GM12892 (cell line): ENCODE data around the gene STAG1.
A peak's percentile ranks its signal among the peaks of the same experiment; 100 is the strongest.
"Not testable (repeated sequence)": the region's sequence is repeated elsewhere in the genome, so short reads cannot be mapped to it uniquely, and the experiment has no call there.

Source experiments
- DNase-seq: peaks from one replicate; pipeline ENCODE4 v3.0.0; 2011; ENCODE audit not compliant: insufficient read length
- FAIRE-seq: peaks from 2 replicates; lab custom pipeline; 2011; peaks lifted over from hg19 to GRCh38; lab: Jason Lieb, UNC
- POLR2A ChIP-seq: IDR thresholded peaks from 2 replicates; pipeline ENCODE4 v1.6.1; 2011; ENCODE audit warnings: low read depth, low read length, control low read depth
- POLR2AphosphoS5 ChIP-seq: IDR thresholded peaks from 2 replicates; pipeline ENCODE4 v1.6.1; 2011; ENCODE audit warnings: low read depth, low read length, control low read depth
- TAF1 ChIP-seq: IDR thresholded peaks from 2 replicates; pipeline ENCODE4 v1.6.1; 2011; ENCODE audit warnings: low read depth, mild to moderate bottlenecking, control low read depth, low read length, borderline replicate concordance

STAG1 gene

DNA sequence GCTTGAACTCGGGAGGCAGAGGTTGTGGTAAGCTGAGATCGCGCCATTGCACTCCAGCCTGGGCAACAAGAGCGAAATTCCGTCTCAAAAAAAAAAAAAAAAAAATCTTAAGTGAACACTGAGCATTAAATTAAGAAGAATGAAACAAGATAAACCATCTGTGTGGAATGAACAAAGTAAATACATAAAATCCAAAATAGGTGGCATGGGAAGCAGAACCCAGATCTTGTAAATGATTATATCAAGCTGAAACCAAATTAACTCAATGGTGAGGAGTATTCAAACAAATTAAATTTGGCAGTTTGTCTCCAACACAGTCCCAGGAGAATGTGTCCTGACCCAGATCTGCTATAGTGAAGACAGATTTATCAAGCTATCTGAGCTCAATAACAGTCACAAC, 32.1 kb downstream of the STAG1 start:
- no peak for FAIRE-seq
- DNase-seq: no peak
- TF ChIP-seq TAF1 (no peak), POLR2A (no peak), POLR2AphosphoS5 (no peak)

DNA sequence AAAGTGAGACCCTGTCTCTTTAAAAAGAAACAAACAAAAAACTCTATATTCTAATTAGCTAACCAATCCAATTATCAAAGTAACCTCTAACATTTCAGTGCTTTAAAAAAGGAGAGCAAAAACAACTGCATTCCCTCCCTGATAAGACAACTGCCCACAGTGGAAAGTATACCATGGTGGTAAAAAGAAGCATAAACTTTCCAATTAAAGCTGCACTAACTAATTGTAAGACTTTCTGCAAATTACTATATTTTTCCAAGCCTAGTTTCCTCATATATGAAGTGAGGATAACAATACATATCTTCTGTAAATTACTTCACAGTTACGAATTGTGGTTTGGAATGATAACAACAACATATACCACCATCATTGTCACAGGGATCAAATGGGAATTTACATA, 35.5 kb downstream of the STAG1 start:
- FAIRE-seq (peak; percentile 68), DNase-seq (no peak)
- TF ChIP-seq TAF1: no peak

DNA sequence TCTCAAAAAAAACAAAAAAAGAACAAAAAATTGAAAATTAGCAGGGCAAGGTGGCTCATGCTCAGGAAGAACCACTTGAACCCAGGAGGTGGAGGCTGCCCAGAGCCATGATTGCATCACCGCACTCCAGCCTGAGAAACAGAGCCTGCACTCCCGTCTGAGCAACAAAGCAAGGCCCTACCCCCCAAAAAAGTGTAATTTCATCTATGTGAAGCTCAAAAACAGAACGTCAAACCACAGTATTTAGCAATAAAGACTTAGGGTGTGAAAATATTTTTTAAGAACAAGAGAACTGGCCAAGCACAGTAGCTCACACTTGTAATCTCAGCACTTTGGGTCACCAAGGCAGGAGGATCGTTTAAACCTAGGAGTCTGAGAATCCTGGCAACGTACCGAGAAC, 38.2 kb downstream of the STAG1 start:
- TF ChIP-seq TAF1 (no peak), POLR2AphosphoS5 (no peak), POLR2A (no peak)
- DNase-seq: no peak
- no peak for FAIRE-seq

DNA sequence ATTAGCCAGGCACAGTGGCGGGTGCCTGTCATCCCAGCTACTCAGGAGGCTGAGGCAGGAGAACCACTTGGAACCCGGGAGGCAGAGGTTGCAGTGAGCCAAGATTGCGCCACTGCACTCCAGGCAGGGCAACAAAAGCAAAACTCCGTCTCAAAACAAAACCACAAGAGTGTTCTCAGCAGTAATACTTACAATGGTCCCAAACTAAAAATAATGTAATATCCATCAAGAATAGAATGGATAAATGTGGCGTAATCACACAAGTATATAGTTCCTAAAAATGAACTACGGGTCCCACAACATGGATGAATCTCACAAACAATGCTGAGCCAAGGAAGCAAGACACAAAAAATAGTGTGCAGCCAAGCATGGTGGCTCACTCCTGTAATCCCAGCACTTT, 39.2 kb downstream of the STAG1 start:
- no peak for FAIRE-seq
- DNase-seq: no peak
- TF ChIP-seq TAF1 (no peak), POLR2AphosphoS5 (no peak), POLR2A (no peak)

DNA sequence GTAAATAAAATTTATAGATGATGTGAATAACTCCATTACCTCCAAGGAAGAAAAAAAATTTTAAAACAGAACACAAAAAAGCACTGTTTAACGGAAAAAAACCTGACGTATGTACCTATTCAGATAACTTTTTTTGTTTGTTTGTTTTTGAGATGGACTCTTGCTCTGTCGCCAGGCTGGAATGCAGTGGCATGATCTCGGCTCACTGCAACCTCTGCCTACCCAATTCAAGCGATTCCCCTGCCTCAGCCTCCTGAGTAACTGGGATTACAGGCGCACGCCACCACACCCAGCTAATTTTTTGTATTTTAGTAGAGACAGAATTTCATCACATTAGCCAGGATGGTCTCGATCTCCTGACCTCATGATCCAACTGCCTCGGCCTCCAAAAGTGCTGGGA, 40.3 kb downstream of the STAG1 start:
- FAIRE-seq, DNase-seq: not testable (repeated sequence)

DNA sequence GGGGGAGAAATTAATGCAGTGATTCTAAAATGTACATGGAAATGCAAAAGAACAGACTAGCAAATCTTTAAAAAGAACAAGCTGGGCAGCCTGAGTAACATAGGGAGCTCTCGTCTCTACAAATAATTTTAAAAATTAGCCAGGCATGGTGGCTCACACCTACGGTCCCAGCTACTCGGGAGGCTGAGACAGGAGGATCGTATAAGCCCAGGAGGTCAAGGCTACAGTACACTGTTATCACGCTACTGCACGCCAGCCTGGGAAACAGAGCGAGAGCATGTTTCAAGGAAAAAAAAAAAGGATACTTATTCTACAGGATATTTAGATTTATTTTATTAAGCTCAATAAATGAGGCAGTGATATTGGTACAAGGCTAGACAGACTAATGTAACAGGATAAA, 40.9 kb downstream of the STAG1 start:
- TF ChIP-seq POLR2A: no peak
- no peak for TF ChIP-seq TAF1
- no peak for TF ChIP-seq POLR2AphosphoS5
- no peak for DNase-seq
- no peak for FAIRE-seq

DNA sequence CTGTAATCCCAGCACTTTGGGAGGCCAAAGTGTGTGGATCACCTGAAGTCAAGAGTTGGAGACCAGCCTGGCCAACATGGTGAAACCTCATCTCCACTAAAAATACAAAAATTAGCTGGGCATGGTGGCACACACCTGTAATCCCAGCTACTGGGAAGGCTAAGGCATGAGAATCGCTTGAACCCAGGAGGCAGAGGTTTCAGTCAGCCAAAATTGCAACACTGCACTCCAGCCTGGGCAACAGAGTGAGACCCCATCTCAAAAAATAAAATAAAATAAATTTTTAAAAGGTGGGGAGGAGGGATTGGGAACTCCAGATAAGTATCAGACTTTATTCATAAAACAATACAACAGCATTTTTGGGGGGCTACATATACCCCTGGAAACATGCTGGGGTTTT, 42.4 kb downstream of the STAG1 start:
- FAIRE-seq, DNase-seq: not testable (repeated sequence)

DNA sequence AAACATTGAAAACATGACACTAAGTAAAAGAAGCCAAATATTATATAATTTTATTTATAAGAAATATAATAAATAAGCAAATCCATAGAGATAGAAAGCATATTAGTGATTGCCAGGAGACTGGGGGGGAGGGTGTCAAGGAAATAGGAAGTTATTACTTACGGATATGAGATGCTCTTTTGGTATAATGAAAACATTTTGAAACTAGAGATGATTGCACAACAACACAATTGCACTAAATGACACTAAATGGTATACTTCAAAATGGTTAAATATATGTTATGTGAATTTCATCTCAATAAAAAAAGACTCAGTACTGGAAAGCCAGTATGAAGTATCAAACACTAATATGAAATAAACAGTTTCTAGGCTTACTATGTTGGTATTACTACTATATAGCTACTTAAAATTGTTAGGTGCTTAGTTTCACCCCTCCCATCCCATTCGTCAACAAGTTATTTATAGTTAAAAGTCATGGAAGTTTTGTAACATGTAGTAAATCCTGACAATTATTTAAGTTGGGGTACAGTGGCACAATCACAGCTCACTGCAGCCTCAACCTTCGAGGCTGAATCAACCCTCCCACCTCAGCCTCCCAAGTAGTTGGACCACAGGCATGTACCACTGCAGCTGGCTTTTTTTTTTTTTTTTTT, 43.7 kb downstream of the STAG1 start:
- no peak for TF ChIP-seq TAF1
- TF ChIP-seq POLR2A: no peak
- no peak for TF ChIP-seq POLR2AphosphoS5
- no peak for FAIRE-seq
- no peak for DNase-seq

DNA sequence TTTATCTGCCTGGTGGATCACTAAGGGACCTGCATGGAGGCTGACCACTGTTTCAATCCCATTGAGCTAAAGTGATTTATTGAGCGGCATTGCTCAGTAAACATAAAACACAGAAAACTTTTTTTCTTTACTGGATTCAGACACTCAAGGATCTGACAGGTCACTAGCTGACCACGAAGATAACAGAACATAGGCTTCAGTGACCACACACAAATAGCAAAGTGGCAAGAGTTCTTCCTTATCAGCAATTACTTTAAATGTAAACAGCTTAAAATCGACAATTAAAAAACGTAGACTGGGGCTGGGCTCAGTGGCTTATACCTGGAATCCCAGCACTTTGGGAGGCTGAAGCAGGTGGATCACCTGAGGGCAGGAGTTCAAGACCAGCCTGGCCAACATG, 48.7 kb downstream of the STAG1 start:
- no peak for TF ChIP-seq TAF1
- no peak for TF ChIP-seq POLR2AphosphoS5
- no peak for FAIRE-seq
- no peak for DNase-seq

DNA sequence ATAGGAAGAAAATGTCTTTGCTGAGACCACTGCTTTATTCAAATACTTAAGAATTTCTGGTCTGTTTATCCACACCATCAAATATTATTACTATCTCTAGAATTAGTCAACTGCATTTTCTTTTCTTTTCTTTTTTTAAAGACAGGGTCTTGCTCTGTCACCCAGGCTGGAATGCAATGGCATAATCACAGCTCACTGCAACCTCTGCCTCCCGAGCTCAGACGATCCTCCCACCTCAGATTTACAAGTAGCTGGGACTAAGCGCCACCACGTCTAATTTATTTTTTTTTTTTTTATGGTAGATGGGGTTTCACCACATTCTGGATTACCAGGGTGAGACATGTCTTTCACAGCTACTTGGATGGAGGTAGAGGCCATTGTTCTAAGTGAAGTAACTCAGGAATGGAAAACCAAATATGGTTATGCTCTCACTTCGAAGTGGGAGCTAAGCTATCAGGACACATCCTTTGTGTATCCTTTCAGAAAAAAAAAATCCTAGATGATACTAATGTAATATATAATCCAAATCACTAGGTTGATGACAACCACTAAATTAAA, 52.8 kb downstream of the STAG1 start:
- DNase-seq (no peak), FAIRE-seq (no peak)
- TF ChIP-seq TAF1 (no peak), POLR2A (no peak), POLR2AphosphoS5 (no peak)

DNA sequence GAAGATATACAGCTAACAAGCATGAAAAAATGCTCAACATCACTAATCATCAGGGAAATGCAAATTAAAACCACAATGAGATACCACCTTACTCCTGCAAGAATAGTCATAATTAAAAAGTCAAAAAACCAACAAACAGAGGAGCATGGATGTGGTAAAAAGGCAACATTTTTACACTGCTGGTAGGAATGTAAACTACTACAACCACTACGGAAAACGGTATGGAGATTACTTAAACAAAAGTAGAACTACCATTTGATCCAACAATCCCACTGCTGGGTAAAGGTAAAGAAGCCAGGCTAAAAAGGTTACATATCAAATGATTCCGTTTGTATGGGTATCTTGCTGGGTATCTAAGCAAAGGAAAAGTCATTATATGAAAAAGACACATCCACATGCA, 53.8 kb downstream of the STAG1 start:
- TF ChIP-seq POLR2A (no peak), POLR2AphosphoS5 (no peak)
- FAIRE-seq (no peak), DNase-seq (no peak)

DNA sequence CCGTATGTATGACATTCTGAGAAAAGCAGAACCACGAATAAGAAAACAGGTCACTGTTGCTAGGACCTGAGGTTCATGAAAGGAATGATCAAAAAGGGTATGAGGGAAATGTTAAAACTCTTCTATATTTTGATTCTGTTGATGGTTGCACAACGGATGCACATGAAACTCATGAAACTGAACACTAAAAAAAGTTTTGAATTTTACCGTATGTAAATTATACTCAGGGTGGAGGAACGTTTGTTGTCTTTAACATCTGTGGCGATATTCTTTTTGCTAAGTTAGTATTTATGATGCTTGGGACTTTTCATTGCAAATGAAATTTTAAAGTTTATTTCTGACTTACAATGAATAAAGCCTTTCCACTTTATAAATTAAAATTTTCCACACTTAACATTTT, 55.4 kb downstream of the STAG1 start:
- FAIRE-seq (no peak), DNase-seq (no peak)
- no peak for TF ChIP-seq POLR2AphosphoS5
- TF ChIP-seq TAF1: no peak
- no peak for TF ChIP-seq POLR2A

DNA sequence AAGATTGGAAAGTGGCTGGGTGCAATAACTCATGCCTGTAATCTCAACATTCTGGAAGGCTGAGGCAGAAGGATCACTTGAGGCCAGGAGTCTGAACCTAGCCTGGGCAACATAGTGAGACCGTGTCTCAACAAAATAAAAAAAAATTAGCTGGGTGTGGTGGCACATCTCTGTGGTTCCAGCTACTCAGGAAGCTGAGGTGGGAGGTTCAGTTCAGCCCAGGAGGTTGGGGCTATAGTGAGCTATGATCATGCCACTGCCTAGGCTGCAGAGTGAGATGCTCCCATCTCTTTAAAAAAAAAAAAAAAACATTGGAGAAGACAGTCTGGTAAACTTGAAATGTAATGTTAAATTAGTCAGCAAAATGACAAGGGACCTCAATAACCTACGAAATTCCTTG, 57.9 kb downstream of the STAG1 start:
- no peak for FAIRE-seq

DNA sequence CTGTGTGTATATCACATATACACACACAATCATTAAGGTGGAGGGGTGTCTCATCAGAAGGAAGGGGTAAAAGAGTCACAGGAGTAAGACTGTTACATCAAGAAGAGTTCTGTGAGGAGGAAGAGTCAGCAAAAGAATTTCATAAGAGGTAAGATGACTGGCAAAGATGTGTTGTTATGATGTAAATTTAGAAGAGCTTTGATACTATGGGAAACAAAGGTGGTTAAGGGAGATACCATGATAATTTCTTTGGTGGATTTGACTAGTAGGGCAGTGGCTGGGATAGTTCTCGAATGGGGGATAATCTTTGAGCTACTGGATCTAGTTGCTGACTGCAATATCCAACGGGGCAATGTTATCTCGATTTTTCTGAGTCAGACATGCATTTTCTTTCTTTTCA, 61.6 kb downstream of the STAG1 start:
- no peak for DNase-seq
- FAIRE-seq: peak; percentile 17
- TF ChIP-seq POLR2AphosphoS5 (no peak), POLR2A (no peak), TAF1 (no peak)

More for the DNA sequence above, 57.9 kb downstream of the STAG1 start:
- no peak for TF ChIP-seq POLR2AphosphoS5
- no peak for TF ChIP-seq POLR2A
- TF ChIP-seq TAF1: no peak
- DNase-seq: no peak
